NCI-H748 treated with DMSO at 0.1 percent for 48 hours (cell line): ENCODE data around the gene C4BPA.

ENCODE experiments used
- DNase-seq: peaks from one replicate; lab custom pipeline; 2025; lab: John Stamatoyannopoulos, UW

Gene C4BPA

DNA sequence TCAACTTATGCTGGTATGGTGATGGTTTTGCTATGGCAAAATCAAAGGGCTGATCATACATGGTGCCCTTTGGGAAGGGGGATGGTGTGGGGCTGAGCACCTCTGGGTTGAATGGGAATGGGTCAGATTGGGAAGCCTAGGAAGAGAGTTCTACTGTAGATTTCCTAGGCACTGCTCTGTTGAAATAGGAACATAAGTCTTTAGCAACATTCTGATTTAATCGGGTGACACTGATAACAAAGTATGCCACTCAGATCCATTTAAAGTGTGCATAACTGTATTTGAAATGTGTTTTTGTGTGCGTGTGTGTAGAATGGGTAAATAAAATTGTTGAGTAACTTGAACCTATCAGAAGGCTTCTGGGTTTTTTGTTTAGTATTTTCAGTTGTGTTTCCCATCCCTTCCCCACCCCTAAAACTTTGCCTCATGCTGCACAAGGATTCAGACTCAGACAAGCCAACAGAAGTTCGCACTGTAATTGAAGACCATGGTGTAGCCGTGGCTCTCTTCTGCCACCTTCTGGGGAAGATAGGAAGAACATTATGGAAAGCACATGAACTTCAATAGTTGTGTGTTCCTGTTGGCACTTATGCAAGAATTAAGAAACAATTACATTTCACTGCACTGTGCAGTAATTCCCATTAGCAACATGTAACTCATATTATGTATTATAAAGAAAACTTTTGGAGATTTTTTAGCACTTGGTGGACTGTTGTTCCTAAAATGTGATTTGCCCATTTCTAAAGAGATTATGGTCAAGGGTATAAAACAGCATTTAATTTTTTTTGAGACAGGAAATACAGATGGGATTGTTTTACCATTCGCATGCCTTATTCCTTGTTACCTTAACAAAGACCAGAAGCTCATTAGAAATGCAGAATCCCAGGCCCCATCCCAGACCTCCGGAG lies 26.3 kb upstream of the C4BPA start:
- peak; percentile 34 for DNase-seq

DNA sequence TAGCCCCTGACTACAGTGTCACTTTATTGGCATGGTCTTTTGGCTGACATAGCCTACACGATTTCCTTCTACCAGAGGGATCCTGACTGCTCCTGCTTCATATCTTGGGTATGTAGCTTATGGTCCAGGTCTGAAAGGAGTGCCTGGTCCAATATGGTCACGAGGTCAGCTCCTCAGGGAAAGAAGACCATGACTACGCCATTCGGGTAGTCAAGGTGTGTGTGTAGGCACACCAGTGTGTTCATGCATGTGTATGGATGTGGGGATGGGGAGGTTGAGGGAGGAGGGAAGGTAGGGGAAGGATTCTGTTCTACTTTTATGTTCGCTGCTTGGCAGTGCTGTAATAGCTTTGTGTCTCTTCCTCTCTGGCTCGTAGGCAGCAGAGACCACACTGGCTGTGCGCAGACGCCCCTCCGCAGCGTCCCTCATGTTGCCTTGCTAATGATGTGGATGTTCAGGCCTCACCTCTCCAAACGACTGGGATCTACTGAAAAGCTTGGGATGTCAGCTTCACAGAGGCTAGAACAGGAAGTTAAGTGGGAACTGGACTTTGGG lies 25.4 kb upstream of the C4BPA start:
- no peak for DNase-seq

- DNase-seq: no peak
Measured at GRCh38 chr1:207079706-207080241, 24.3 kb upstream of the C4BPA start.

DNA sequence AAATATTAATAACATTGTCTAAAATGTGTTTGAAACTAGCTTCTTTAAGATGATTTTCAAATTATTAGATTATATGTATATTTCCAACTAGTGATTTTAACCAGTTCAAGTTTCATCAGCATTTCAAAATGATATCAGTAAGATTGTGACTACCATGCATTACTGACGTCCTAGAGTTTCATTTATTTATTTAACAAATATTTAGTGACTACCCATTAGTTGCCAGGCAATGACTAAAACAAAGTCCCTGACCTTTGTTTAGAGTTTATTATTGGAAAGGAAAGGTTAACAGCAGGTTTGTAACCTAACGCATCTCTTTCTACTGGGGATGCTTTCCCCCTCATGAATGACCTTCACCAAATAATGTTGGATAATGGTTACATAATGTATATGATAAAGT lies 22.9 kb upstream of the C4BPA start:
- DNase-seq: no peak

DNA sequence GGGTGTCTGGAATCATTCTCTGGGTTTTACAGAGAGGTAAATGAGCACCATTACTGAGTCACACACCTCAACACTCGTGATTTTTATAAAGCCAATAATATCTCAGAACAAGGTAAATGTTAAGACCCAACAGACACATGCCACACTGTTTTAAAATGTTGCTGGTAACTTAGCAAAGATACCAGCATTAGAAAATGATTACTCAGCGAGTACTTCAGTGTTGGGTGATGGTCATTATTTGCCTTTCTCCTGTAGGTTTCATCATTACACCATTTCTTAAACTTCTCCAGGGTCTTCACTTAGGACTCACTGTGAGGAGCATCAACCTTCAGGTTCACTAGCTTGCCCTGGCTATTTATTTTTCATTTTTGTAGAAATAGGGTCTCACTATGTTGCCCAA lies 22.2 kb upstream of the C4BPA start:
- DNase-seq: no peak

- DNase-seq: no peak
Measured at GRCh38 chr1:207084232-207084631, 19.8 kb upstream of the C4BPA start.

GRCh38 chr1:207084701-207085180 lies 19.3 kb upstream of the C4BPA start:
- DNase-seq: peak; percentile 35

DNA sequence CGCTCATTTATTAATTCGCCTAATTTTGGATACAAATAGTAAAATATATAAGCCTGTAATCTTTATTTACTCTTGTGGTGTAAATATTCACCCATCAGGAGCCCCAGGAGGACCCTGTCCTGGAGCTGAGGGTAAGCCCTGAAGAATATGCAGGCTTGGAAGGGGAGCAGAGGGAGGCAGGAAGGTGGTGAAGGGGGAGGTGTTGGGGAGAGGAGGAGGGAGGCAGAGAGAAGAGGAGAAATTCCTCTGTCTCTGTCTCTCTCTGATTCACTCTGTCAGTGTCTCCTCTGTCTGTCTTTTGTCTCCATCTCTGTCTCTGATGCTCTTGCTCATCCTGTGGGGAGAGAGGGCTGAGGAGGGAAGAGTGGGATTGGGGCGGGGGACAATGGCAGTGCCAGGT lies 18.1 kb upstream of the C4BPA start:
- DNase-seq: no peak

DNA sequence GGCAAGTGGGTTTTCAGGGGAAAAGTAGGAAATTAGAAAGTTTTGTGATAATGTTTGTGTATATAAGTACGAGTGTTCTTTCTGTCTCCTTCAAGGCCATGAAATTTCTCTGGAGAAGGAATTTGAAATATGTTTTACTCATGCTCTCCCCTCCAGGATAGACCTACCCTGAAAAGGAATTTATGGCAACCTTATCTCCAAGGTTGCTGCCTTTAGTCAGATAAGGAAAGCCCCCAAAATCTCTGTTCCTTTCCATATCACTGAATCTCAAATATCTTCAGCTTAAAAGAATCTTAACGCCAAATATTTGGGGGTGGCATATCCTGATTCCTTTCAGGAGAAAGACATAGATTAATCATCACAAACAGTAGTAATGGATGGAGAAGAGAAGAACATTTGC lies 15.9 kb upstream of the C4BPA start:
- no peak for DNase-seq

- no peak for DNase-seq
Measured at GRCh38 chr1:207088701-207089626, 15.1 kb upstream of the C4BPA start, which contains the start of gene C4BPB. C4BPB (plus strand) TSS chr1:207088860; CDS start chr1:207089532, 672 bp downstream.

GRCh38 chr1:207089627-207090355 lies 14.2 kb upstream of the C4BPA start:
- DNase-seq: no peak

GRCh38 chr1:207091200-207091908 lies 12.7 kb upstream of the C4BPA start:
- no peak for DNase-seq

DNA sequence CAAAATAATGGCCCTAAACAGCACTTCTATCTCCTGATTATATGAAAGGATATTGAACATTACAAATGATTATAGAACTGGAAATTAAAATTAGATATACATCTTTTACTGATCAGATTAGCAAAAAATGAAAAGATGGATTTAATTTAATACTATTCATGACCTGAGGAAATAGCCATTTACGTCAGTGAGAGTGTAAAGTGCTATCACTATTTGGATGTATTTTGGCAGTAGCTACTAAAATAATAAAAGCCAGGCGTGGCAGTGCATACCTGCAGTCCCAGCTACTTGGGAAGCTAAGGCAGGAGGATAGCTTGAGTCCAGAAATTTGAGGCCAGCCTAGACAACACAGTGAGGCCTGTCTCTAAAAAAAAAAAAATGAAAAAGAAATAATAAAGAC lies 10.1 kb upstream of the C4BPA start:
- DNase-seq: no peak

DNA sequence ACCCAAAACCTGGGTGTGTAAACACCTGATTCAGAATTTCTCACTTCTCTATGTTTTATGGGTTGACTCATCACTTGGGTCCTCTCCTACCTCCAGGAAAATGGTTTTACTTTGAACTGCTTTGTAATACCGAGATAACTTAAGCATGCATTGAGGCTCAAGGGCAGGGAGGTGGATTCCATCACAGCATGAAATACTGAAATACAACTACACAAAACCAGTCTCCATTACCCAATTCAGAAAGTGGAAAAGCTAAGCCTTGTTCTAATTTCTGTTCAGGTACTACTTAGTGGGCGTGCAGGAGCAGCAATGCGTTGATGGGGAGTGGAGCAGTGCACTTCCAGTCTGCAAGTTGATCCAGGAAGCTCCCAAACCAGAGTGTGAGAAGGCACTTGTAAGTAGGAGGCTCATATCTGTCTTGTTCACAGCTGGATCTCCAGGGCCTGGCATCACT lies 6.1 kb upstream of the C4BPA start:
- DNase-seq: no peak

DNA sequence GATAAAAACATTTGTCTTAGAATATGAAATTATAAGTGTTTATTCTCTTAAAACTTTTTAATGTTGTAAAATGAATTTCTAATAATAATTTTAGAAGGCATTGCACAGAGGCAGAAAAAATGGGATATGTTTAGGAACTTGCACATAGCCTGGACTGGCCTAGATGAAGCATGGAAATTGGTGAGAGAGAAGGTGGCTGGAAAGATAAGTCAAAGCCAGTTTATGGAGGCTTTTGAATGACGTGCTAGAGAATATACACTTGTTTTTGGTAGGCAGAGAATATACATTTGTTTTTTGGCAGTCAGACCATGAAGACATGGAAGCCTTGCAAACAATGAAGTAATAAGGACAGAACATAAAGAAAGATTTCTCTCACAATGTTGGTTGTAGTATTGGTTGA lies 2.3 kb upstream of the C4BPA start:
- DNase-seq: no peak

GRCh38 chr1:207102146-207102545 lies 1.9 kb upstream of the C4BPA start:
- no peak for DNase-seq

DNA sequence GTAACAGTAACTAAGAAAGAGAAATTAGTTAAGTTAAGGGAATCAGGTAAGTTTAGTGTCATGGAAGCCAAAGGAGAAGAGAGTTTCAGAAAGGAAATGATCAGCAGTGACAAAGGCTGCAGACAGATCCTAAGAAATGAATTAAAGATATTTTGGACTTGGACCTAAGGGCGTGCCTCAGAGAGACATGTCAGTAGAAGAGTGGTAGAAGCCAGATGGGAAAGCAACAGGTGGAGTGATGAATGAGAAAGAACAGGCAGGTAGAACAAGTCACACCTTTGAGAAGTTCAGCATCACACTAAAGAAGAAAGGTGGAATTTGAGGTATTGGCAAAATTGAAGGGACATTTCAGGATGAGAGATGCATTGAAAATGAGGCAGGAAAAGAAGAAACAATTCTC lies 1.4 kb upstream of the C4BPA start:
- no peak for DNase-seq

- DNase-seq: no peak
Measured at GRCh38 chr1:207109004-207109403, 5.0 kb downstream of the C4BPA start.

- DNase-seq: no peak
Measured at GRCh38 chr1:207112616-207113296, 8.7 kb downstream of the C4BPA start.

GRCh38 chr1:207115269-207115668 lies 11.2 kb downstream of the C4BPA start:
- DNase-seq: no peak
